ENCODE data around the gene GLYR1. TPM values are rescaled to one million over a fixed set of nuclear protein-coding genes. Genes with fewer than 3 reads are reported as not detected.

The GLYR1 gene
- total RNA-seq, 1 experiment from 2014 or later: 135 TPM

DNA sequence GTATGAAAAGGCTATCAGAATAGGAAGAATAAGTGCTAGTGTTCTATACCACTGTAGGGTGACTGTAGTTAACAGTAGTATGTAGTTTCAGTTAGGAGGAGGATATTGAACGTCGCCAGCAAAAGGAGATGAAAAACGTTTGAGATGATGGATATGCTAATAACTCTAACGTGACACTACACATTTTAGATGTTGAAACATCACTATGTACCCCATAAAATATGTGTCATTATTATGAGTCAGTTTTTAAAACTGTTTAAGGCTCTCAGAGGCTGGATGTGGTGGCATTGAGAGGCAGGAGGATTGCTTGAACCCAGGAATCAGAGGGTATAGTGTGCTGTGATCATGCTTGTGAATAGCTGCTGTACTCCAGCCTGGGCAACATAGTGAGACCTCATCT, 32.0 kb upstream of the GLYR1 start:
- Histone ChIP-seq H3K36me3 (ENCODE audit: low read depth) (peaks cover 29% of the 10 kb centered on the region), H3K4me2 (no peak overlapping the region), H3F3A (ENCODE audit: insufficient read depth, low read depth) (peaks cover 45% of the 10 kb centered on the region), H3K27me3 (ENCODE audit: insufficient read depth, low read depth) (no peaks in the 10 kb centered on the region), H3K9me2 (ENCODE audit: insufficient read depth) (no peaks in the 10 kb centered on the region), H2AFZ (no peak overlapping the region), H3K79me2 (ENCODE audit: low read depth) (no peaks in the 10 kb centered on the region), H3K27ac (no peak overlapping the region), H3K4me3 (no peak overlapping the region), H3K4me1 (replicated peaks; ENCODE audit: insufficient read depth) (peaks cover 31% of the 10 kb centered on the region), H3K9me3 (ENCODE audit: insufficient read depth, low read depth) (no peaks in the 10 kb centered on the region), H4K20me1 (ENCODE audit: insufficient read depth) (peaks cover 38% of the 10 kb centered on the region)
- TF ChIP-seq EZH2 (IDR thresholded peaks at IDR 0.05; ENCODE audit: low read depth): no peak
- TF ChIP-seq, protein P1, sequence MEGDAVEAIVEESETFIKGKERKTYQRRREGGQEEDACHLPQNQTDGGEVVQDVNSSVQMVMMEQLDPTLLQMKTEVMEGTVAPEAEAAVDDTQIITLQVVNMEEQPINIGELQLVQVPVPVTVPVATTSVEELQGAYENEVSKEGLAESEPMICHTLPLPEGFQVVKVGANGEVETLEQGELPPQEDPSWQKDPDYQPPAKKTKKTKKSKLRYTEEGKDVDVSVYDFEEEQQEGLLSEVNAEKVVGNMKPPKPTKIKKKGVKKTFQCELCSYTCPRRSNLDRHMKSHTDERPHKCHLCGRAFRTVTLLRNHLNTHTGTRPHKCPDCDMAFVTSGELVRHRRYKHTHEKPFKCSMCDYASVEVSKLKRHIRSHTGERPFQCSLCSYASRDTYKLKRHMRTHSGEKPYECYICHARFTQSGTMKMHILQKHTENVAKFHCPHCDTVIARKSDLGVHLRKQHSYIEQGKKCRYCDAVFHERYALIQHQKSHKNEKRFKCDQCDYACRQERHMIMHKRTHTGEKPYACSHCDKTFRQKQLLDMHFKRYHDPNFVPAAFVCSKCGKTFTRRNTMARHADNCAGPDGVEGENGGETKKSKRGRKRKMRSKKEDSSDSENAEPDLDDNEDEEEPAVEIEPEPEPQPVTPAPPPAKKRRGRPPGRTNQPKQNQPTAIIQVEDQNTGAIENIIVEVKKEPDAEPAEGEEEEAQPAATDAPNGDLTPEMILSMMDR (conservative IDR thresholded peaks at IDR 0.05): no peak
- ChIA-PET CTCF (interaction anchor here (0.6 kb wide), 1 partner anchor 19 kb away, joined by 3 read pairs; no protein-coding TSS in a partner anchor), POLR2A (ENCODE audit: unreplicated experiment) (no interaction called here)
- no TSS peak for BruUV-seq (replicated peaks)
- intact Hi-C loops (cut with micrococcal nuclease; ENCODE audit: unreplicated experiment): no loop called here
- no peak for DNase-seq

DNA sequence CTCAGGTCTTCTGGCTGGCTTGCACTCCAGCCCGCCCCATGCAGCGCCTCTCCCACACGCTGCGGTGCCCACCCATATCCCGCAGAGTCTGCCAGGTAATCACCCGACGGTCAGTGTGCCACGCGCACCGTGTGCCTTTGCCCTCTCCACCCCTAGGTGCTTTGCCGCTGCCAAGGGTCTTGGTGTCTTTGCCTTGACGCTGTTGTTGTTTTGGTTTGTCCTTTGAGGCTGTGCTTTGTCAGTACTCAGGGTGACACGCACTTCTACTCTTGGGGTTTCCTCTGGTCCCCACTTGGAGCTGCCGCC, 30.2 kb upstream of the GLYR1 start:
- Histone ChIP-seq H3K36me3 (ENCODE audit: low read depth) (peaks cover 22% of the 10 kb centered on the region; the same call in 1 of the 2 replicates), H3K27me3 (ENCODE audit: insufficient read depth, low read depth) (no peaks in the 10 kb centered on the region), H4K20me1 (ENCODE audit: insufficient read depth) (peaks cover 26% of the 10 kb centered on the region), H3K4me3 (no peak overlapping the region), H3K4me1 (replicated peaks; ENCODE audit: insufficient read depth) (peaks cover 19% of the 10 kb centered on the region), H3F3A (ENCODE audit: insufficient read depth, low read depth) (peaks cover 31% of the 10 kb centered on the region), H3K9me3 (ENCODE audit: insufficient read depth, low read depth) (no peaks in the 10 kb centered on the region), H3K9me2 (ENCODE audit: insufficient read depth) (no peaks in the 10 kb centered on the region), H3K79me2 (ENCODE audit: low read depth) (no peaks in the 10 kb centered on the region), H3K27ac (no peak overlapping the region), H3K4me2 (no peak overlapping the region), H2AFZ (no peak overlapping the region)
- intact Hi-C loops (cut with micrococcal nuclease; ENCODE audit: unreplicated experiment): no loop called here
- TF ChIP-seq EZH2 (IDR thresholded peaks at IDR 0.05; ENCODE audit: low read depth): no peak
- TF ChIP-seq, protein P1 (conservative IDR thresholded peaks at IDR 0.05): no peak
- ChIA-PET POLR2A (ENCODE audit: unreplicated experiment) (interaction anchor here (0.6 kb wide), 2 partner anchors 212 to 286 kb away, joined by 3 to 4 read pairs; no protein-coding TSS in a partner anchor), CTCF (no interaction called here)
- BruUV-seq (replicated peaks): no TSS peak
- DNase-seq: no peak

DNA sequence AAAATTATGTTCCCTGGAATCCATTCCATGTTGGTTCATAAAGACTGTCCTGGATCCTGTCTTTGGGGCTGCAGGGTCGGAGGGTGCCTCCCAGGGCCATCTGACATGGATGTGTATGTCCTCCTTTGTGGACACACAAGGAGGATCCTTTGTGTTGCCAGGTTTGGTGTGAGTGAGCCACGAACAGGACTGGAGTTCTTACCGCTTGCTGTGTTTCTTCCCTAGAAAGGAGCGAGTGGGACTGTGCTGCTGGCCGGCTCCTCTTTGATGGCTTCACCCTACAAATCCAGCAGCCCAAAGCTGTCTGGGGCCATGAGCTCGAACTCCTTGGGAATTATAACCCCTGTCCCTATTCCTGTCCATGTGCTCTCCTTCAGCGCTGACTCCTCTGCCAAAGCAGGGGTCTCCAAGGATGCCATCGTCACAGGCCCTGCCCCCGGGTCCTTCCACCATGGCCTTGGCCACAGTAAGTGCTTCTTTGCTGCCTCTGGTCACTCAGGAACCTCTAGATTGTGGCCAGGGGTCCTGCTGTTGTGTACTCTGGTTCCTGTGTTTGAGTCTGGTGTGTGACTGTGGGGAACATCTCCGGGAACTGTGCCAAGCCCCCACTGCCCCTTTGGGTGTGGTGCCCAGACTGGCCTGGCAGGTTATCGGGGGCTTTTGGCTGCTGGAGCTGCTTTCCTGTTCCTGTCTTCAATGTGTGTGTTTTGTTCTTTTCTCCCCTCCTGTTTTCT, 29.7 kb upstream of the GLYR1 start:
- CTCF ChIA-PET: interaction anchor here (0.7 kb wide), 1 partner anchor 422 kb away, joined by 5 read pairs; no protein-coding TSS in a partner anchor

More for the DNA sequence above, 29.7 kb upstream of the GLYR1 start:
- Histone ChIP-seq H3K27me3 (ENCODE audit: insufficient read depth, low read depth) (no peaks in the 10 kb centered on the region), H4K20me1 (ENCODE audit: insufficient read depth) (peaks cover 21% of the 10 kb centered on the region), H3K79me2 (ENCODE audit: low read depth) (no peaks in the 10 kb centered on the region), H3F3A (ENCODE audit: insufficient read depth, low read depth) (peaks cover 26% of the 10 kb centered on the region), H3K9me2 (ENCODE audit: insufficient read depth) (no peaks in the 10 kb centered on the region), H3K9me3 (ENCODE audit: insufficient read depth, low read depth) (no peaks in the 10 kb centered on the region), H3K4me2 (no peak overlapping the region), H3K4me3 (no peak overlapping the region), H3K4me1 (replicated peaks; ENCODE audit: insufficient read depth) (peaks cover 14% of the 10 kb centered on the region), H3K36me3 (ENCODE audit: low read depth) (peaks cover 22% of the 10 kb centered on the region; the same call in 1 of the 2 replicates), H2AFZ (no peak overlapping the region), H3K27ac (no peak overlapping the region)
- POLR2A ChIA-PET (ENCODE audit: unreplicated experiment): interaction anchor here (0.6 kb wide), 2 partner anchors 212 to 286 kb away, joined by 3 to 4 read pairs; no protein-coding TSS in a partner anchor
- DNase-seq: peak in 1 of 2 experiments; percentile 33
- BruUV-seq (replicated peaks): no TSS peak
- TF ChIP-seq, protein P1 (conservative IDR thresholded peaks at IDR 0.05): no peak
- TF ChIP-seq EZH2 (IDR thresholded peaks at IDR 0.05; ENCODE audit: low read depth): no peak
- intact Hi-C loops (cut with micrococcal nuclease; ENCODE audit: unreplicated experiment): no loop called here
